ENCODE results near the gene PIP4K2A. TPM values are rescaled to one million over a fixed set of nuclear protein-coding genes. Genes with fewer than 3 reads are reported as not detected.

PIP4K2A gene
- total RNA-seq, 4 donors from 2014 or later, result 7.4 to 60.3 (median 9.9) TPM

- no peak for DNase-seq (ENCODE audit: low spot score in 2 of 2)
Observed at GRCh38 chr10:22613011-22613410, 101.4 kb downstream of the PIP4K2A start.

GRCh38 chr10:22612318-22612717 is 102.1 kb downstream of the PIP4K2A start:
- H3K27me3 ChIP-seq, result no peaks in the 10 kb centered on the region
- WGBS, result 87% methylated on average over 9 of the region's 10 CpGs
- DNase-seq (ENCODE audit: low spot score in 2 of 2), result no peak
- H3K4me1 ChIP-seq, result peaks cover 13% of the 10 kb centered on the region
- H3K27ac ChIP-seq, result no peak overlapping the region
- peaks cover 2% of the 10 kb centered on the region for H3K36me3 ChIP-seq
- no peaks in the 10 kb centered on the region for H3K9me3 ChIP-seq
- H3K4me3 ChIP-seq, result no peak overlapping the region
- TF ChIP-seq POLR2AphosphoS5 (IDR thresholded peaks at IDR 0.05) (no peak), EP300 (IDR thresholded peaks at IDR 0.05) (no peak), POLR2A (IDR thresholded peaks at IDR 0.05) (no peak), CTCF (IDR thresholded peaks at IDR 0.05) (no peak)

More at GRCh38 chr10:22613011-22613410, 101.4 kb downstream of the PIP4K2A start:
- H3K4me3 ChIP-seq, result no peak overlapping the region
- no peak for TF ChIP-seq POLR2A (IDR thresholded peaks at IDR 0.05)
- no peak for TF ChIP-seq POLR2AphosphoS5 (IDR thresholded peaks at IDR 0.05)
- TF ChIP-seq CTCF (IDR thresholded peaks at IDR 0.05), result no peak
- TF ChIP-seq EP300 (IDR thresholded peaks at IDR 0.05), result no peak
- no peaks in the 10 kb centered on the region for H3K9me3 ChIP-seq
- H3K27ac ChIP-seq, result no peak overlapping the region
- H3K4me1 ChIP-seq, result peaks cover 13% of the 10 kb centered on the region
- H3K27me3 ChIP-seq, result no peaks in the 10 kb centered on the region
- no peaks in the 10 kb centered on the region for H3K36me3 ChIP-seq
- WGBS, result 91% methylated on average over 6 of the region's 6 CpGs

- WGBS, result 82% methylated on average over 8 of the region's 8 CpGs
- H3K4me1 ChIP-seq, result peaks cover 13% of the 10 kb centered on the region
- H3K27ac ChIP-seq, result no peak overlapping the region
- no peaks in the 10 kb centered on the region for H3K27me3 ChIP-seq
- H3K36me3 ChIP-seq, result peaks cover 4% of the 10 kb centered on the region
- no peak for TF ChIP-seq POLR2AphosphoS5 (IDR thresholded peaks at IDR 0.05)
- no peak for TF ChIP-seq EP300 (IDR thresholded peaks at IDR 0.05)
- TF ChIP-seq POLR2A (IDR thresholded peaks at IDR 0.05), result no peak
- TF ChIP-seq CTCF (IDR thresholded peaks at IDR 0.05), result no peak
- no peak overlapping the region for H3K4me3 ChIP-seq
- no peak for DNase-seq (ENCODE audit: low spot score in 2 of 2)
- no peaks in the 10 kb centered on the region for H3K9me3 ChIP-seq
Observed at GRCh38 chr10:22611425-22612115, 102.8 kb downstream of the PIP4K2A start.

- Histone ChIP-seq H3K27ac (no peak overlapping the region), H3K27me3 (no peaks in the 10 kb centered on the region), H3K36me3 (peaks cover 4% of the 10 kb centered on the region), H3K4me3 (no peak overlapping the region), H3K9me3 (no peaks in the 10 kb centered on the region), H3K4me1 (peaks cover 9% of the 10 kb centered on the region)
- TF ChIP-seq POLR2A (IDR thresholded peaks at IDR 0.05), result no peak
- TF ChIP-seq POLR2AphosphoS5 (IDR thresholded peaks at IDR 0.05), result no peak
- no peak for TF ChIP-seq EP300 (IDR thresholded peaks at IDR 0.05)
- no peak for TF ChIP-seq CTCF (IDR thresholded peaks at IDR 0.05)
- WGBS, result 68% methylated on average over 5 of the region's 5 CpGs
- DNase-seq (ENCODE audit: low spot score in 2 of 2), result no peak
Observed at GRCh38 chr10:22610610-22611009, 103.8 kb downstream of the PIP4K2A start.

GRCh38 chr10:22609719-22610465 is 104.5 kb downstream of the PIP4K2A start:
- H3K36me3 ChIP-seq, result peaks cover 4% of the 10 kb centered on the region
- H3K4me3 ChIP-seq, result no peak overlapping the region
- no peak overlapping the region for H3K27ac ChIP-seq
- H3K27me3 ChIP-seq, result no peaks in the 10 kb centered on the region
- WGBS, result 52% methylated on average over 6 of the region's 6 CpGs
- no peak for TF ChIP-seq POLR2AphosphoS5 (IDR thresholded peaks at IDR 0.05)
- no peak for TF ChIP-seq CTCF (IDR thresholded peaks at IDR 0.05)
- no peak for TF ChIP-seq EP300 (IDR thresholded peaks at IDR 0.05)
- TF ChIP-seq POLR2A (IDR thresholded peaks at IDR 0.05), result no peak
- H3K4me1 ChIP-seq, result peaks cover 6% of the 10 kb centered on the region
- no peak for DNase-seq (ENCODE audit: low spot score in 2 of 2)
- no peaks in the 10 kb centered on the region for H3K9me3 ChIP-seq

All from suprapubic skin (tissue), 4 donors.